BJ (cell line): ENCODE measurements around the gene SLC2A6. TPM values are rescaled to one million over a fixed set of nuclear protein-coding genes. Genes with fewer than 3 reads are reported as not detected.

ENCODE experiments used
- CTCF ChIA-PET: fragments of 350-600 bp; formaldehyde crosslinking; extraction: SDS; loops from one replicate; lab custom pipeline; 2021; ENCODE audit warnings: antibody characterized with exemption, inconsistent platforms; lab: Yijun Ruan, JAX
- POLR2A ChIA-PET: fragments of 300-600 bp; sonication (Branson Sonifier 250); formaldehyde crosslinking; extraction: SDS; loops from one replicate; lab custom pipeline; 2021; ENCODE audit warnings: antibody characterized with exemption; lab: Charles Lee
- DNase-seq: peaks from one replicate; pipeline ENCODE4 v3.0.0-alpha.2; 2011; ENCODE audit warnings: low read depth
- H3K27me3 ChIP-seq: 2 replicates; pipeline ENCODE4 v1.6.0; 2011; ENCODE audit warnings: low read length; ENCODE audit not compliant: control insufficient read depth, insufficient read depth
- H3K36me3 ChIP-seq: 2 replicates; pipeline ENCODE4 v1.5.1; 2011; ENCODE audit warnings: low read length; ENCODE audit not compliant: control insufficient read depth, insufficient read depth
- H3K4me3 ChIP-seq: 2 replicates; pipeline ENCODE4 v1.5.1; 2011; ENCODE audit warnings: low read depth, mild to moderate bottlenecking, control low read depth, low read length
- CTCF ChIP-seq: IDR thresholded peaks from 2 replicates; pipeline ENCODE4 v1.5.1; 2011; ENCODE audit warnings: low read depth, mild to moderate bottlenecking, control low read depth, inconsistent platforms, low read length, moderate library complexity; ENCODE audit not compliant: insufficient read depth
- polyA plus RNA-seq: library from polyadenylated mRNA; depleted of rRNA; stranded (reverse); fragments of >200 nt; gene quantifications from 2 replicates; pipeline ENCODE4 v1.2.3, GENCODE V29; 2011

SLC2A6 gene
- polyA plus RNA-seq, 1 experiment: 9.0 TPM

GRCh38 chr9:133496861-133497842, 18.3 kb upstream of the SLC2A6 start:
- H3K27me3 ChIP-seq: peaks cover 22% of the 10 kb centered on the region
- H3K36me3 ChIP-seq: no peaks in the 10 kb centered on the region
- no peak for DNase-seq
- CTCF ChIA-PET: interaction anchor here (2.2 kb wide), 1 partner anchor 310 kb away, joined by 7 read pairs; no protein-coding TSS in a partner anchor
- H3K4me3 ChIP-seq: no peak overlapping the region
- no peak for TF ChIP-seq CTCF
- POLR2A ChIA-PET: no interaction called here

DNA sequence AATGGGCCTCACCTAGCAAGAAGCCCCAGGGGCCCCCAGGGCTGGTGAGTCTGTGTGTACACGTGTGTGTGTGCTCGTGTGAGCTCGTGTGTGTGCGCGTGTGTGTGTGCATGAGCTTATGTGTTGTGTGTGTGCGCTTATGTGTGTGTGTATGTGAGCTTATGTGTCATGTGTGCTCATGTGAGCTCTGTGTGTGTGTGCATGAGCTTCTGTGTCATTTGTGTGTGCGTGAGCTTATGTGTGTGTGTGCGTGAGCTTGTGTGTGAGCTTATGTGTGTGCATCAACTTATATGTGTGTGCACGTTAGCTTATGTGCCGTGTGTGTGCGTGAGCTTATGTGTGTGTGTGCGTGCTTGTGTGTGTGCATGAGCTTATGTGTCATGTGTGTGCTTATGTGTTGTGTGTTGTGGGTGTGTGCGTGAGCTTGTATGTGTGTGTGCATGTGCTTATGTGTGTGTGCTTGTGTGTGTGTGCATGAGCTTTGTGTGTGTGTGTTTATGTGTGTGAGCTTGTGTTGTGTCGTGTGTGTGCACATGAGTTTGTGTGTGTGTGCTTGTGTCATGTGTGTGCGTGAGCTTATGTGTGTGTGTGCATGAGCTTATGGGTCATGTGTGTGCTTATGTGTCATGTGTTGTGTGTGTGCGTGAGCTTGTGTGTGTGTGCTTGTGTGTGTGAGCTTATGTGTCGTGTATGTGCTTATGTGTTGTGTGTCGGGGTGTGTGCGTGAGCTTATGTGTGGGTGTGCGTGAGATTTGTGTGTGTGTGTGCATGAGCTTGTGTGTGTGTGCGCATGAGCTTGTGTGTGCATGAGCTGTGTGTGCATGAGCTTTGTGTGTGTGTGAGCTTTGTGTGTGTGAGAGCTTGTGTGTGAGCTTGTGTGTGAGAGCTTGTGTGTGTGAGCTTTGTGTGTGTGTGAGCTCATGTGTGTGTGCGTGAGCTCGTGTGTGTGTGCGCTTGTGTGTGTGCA, 16.7 kb upstream of the SLC2A6 start:
- H3K4me3 ChIP-seq: no peak overlapping the region
- H3K36me3 ChIP-seq: no peaks in the 10 kb centered on the region
- ChIA-PET CTCF (interaction anchor here (0.5 to 2.7 kb wide), 4 partner anchors 9 to 309 kb away, joined by 3 to 21 read pairs (median 6); no protein-coding TSS in a partner anchor), POLR2A (interaction anchor here (0.6 kb wide), 1 partner anchor 264 kb away, joined by 3 read pairs; no protein-coding TSS in a partner anchor)
- DNase-seq: no peak
- peaks cover 22% of the 10 kb centered on the region for H3K27me3 ChIP-seq
- TF ChIP-seq CTCF: no peak

GRCh38 chr9:133494636-133495326, 15.9 kb upstream of the SLC2A6 start:
- TF ChIP-seq CTCF: no peak
- Histone ChIP-seq H3K36me3 (no peaks in the 10 kb centered on the region), H3K4me3 (no peak overlapping the region), H3K27me3 (peaks cover 20% of the 10 kb centered on the region)
- ChIA-PET CTCF (interaction anchor here (0.5 to 2.7 kb wide), 3 partner anchors 8 to 308 kb away, joined by 3 to 21 read pairs (median 7); no protein-coding TSS in a partner anchor), POLR2A (interaction anchor here (0.6 kb wide), 1 partner anchor 263 kb away, joined by 3 read pairs; no protein-coding TSS in a partner anchor)
- DNase-seq: no peak

DNA sequence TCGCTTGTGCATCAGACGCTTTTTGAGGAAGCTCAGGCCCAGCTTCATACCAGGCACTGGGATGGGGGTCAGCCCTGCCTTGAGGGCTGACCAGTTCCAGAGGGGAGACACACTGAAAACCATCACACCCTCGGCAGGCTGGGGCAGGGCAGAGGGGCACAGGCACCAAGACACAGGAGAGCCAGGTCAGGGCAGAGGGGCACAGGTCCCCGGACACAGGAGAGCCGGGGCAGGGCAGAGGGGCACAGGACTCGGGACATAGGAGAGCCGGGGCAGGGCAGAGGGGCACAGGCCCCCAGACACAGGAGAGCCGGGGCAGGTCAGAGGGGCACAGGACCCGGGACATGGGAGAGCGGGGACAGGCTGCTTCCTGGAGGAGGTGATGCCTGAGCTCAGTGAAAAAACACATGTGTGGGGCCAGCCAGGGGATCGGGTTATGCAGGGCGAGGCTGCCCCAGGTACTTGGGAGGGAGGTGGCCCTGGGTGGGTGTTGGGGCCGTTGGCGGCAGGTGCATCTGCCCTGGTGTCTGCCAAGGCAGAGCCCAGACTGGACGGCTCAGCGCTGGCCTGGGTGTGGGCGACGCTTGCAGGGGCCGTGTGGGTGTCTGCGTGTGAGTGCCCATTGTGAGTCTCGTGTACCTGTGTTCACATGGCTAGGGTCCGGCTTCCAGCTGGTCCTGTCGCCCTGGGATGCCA, 15.1 kb upstream of the SLC2A6 start:
- CTCF ChIA-PET: interaction anchor here (0.6 to 2.7 kb wide), 2 partner anchors 7 to 11 kb away, joined by 3 to 21 read pairs; no protein-coding TSS in a partner anchor
- TF ChIP-seq CTCF: no peak

More for the DNA sequence above, 15.1 kb upstream of the SLC2A6 start:
- Histone ChIP-seq H3K36me3 (no peaks in the 10 kb centered on the region), H3K4me3 (no peak overlapping the region), H3K27me3 (peaks cover 18% of the 10 kb centered on the region)
- POLR2A ChIA-PET: no interaction called here
- no peak for DNase-seq
